Medulla oblongata (tissue), 1 donor: ENCODE results near the gene ENO2.

Experiments
- DNase-seq: peaks from one replicate; pipeline ENCODE4 v3.0.0-alpha.2; 2015; ENCODE audit errors: extremely low spot score

ENO2 gene

GRCh38 chr12:6948873-6949594, 34.7 kb downstream of the ENO2 start:
- DNase-seq, result no peak

DNA sequence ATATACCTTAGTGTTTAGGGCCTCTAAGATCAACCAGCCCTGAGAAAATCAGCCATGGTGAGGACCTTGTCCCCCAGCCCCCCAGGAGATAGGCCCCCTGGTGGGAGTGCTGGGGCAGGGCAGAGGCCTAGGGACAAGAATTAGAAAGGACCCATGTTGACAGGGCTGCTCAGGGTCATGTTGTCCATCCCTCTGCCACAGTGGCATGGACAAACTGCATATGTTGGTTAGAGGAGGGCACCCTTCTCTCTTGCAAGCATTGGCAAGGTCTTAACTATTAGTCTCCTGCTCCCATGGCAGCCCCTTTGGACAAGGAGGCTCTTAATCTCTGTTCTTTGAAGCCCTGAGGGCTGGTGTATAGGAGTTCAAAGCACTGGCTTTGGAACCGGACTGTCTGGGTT, 36.0 kb downstream of the ENO2 start:
- DNase-seq, result no peak

GRCh38 chr12:6950811-6951540, 36.6 kb downstream of the ENO2 start, which contains the start of gene PTPN6:
PTPN6 (plus strand) TSS chr12:6951356; CDS start chr12:6951513, 157 bp downstream.
- peak; percentile 57 for DNase-seq

GRCh38 chr12:6951551-6952120, 37.3 kb downstream of the ENO2 start:
- DNase-seq, result no peak

DNA sequence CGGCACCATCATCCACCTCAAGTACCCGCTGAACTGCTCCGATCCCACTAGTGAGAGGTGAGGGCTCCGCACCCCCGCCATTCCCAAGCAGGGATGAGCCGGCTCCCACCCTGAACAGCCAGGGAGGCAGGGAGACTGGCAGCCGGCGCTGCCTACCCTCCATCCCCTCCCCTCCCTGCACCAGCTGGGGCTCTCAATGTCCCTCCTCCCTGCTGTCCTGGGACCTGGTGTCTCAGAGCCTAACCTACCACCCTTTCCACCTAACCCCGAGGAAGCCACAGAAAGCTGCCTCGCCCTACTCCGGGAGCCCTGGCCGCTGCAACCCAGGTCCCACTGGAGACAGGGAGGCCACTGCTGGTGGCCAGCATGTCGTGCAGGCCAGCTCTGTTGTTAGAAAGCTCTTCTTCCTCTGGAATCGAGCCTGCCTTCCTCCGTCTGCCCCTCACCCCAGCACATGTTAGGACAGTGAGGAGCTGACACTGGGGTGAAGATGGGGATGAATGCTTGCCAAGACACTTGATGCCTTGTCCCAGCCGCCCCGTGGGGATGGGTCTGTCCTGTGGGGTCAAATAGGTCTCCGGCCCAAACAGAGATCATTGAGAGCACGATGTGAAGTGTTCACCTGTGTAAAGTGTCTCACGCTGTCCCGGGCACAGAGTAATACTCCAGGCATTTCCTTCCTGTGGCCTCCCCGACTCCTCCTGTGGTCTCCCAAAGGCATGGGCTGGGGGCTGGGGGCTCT, 37.9 kb downstream of the ENO2 start:
- DNase-seq, result no peak

DNA sequence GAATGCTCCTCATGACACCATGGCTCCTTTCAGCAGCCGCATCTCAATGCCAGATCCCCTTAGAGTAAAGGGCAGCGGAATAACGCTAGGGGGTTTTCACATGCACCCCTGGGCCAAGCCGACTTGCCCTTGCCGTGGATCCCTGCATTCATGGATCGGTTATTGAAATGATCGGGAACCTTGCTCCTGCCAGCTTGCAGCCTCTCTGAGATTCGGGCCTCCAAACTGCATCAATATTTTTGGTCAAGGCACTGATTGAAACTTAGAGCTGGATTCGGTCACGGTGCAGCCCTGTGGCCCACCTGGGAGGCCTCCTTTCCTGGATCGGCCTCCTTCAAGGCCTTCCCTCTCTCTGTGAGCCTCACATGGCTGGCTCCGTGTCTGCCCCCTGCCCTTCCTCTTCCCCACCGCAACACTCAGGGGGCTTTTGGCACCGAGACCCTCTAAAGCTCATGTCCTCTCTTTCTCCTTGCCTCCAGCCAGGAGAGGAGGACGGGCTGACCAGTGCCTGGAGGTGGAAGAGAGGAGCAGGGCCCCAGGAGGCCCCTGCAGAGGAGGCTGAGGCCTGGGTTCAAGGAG, 38.6 kb downstream of the ENO2 start:
- no peak for DNase-seq

DNA sequence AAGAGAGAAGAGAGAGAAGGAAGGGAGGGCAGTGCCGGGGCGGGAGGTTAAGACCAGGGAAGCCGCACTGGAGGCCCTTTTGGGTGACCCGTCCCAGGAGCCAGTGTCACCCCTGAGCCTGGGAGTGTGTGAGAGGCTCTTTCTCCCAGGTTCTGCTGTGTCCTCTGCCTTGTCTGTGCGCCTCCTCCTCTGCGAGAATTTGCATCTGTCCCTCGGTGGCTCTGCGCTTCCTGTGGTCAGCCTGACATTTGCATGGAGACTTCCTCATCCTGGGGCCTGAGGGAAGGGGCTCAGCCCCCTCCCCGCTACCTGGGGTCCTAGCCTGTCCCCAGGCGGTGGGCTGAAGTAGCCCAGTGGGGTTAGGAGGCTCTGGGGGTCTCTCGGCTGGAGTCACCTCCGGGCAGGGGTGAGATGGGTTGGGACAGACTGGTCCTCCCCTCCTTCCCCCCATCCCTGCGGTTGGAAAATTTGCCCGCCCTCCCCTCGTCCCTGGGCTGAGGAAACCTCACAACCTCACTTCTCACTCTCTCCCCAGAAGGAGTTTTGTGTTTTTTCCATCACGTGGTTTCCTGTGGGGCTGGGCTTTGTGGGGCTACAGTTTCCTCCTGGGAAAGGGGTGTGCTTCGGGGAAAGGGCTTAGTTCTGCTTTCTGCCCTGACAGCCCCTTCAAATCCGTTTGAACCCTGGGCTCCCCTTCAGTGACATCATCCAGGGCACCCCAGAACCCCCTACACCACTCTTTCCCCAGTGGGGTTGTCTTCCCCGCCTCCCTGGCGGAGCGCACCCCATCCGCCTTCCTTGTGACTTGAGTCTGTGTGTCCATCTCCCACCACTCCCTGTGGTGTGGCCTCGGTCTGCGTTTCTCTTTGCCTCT, 39.3 kb downstream of the ENO2 start:
- DNase-seq, result peak; percentile 89

GRCh38 chr12:6954316-6955107, 40.1 kb downstream of the ENO2 start:
- no peak for DNase-seq

- DNase-seq, result no peak
These were observed 41.0 kb downstream of the ENO2 start for GRCh38 chr12:6955108-6956020.

DNA sequence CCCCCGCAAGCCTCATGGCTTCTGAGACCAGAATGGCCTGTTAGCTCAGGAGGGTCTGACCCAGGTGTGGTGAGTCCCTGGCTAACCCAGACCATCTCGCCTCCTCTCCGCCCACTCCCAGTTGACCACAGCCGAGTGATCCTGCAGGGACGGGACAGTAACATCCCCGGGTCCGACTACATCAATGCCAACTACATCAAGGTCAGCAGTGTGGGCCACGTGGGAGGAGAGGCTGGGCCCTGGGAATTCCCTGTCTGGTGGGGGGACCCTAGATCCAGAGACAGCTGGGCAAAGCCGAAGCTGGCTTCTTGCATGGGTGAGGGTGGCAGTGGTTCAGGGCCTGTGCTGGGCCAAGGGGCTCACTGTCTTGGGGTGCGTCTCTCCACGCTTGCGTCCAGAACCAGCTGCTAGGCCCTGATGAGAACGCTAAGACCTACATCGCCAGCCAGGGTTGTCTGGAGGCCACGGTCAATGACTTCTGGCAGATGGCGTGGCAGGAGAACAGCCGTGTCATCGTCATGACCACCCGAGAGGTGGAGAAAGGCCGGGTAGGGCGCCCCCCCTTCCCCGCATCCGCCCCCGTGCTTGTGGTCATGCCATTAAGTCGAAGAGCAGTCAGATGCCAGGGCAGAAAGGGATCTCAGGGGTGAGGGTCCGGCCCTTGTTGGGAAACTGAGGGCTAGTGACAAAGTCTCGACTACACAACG, 41.8 kb downstream of the ENO2 start:
- no peak for DNase-seq

GRCh38 chr12:6957151-6957701, 42.8 kb downstream of the ENO2 start:
- no peak for DNase-seq

GRCh38 chr12:6957741-6958608, 43.6 kb downstream of the ENO2 start:
- DNase-seq, result no peak

DNA sequence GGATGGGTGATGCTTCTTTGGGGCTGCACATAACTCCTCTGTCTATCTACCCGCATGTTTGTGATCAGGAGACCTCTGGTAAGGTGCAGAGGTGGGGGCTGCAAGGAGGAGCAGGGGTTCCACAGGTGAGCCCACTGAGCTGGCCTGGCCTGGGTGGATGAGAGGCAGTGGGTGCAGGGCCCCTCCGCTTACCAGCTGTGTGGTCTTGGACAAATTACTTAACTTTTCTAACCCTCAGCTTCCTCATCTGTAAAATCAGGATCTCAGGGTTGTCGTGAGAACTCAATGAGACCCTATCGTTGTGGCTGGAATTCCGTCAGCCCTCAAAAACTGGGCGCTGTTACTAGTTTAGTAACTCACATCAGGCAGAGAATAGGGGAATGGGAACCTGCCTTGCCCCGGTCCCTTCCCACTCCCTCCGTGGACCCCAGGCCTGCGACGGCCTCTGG, 44.3 kb downstream of the ENO2 start:
- no peak for DNase-seq

DNA sequence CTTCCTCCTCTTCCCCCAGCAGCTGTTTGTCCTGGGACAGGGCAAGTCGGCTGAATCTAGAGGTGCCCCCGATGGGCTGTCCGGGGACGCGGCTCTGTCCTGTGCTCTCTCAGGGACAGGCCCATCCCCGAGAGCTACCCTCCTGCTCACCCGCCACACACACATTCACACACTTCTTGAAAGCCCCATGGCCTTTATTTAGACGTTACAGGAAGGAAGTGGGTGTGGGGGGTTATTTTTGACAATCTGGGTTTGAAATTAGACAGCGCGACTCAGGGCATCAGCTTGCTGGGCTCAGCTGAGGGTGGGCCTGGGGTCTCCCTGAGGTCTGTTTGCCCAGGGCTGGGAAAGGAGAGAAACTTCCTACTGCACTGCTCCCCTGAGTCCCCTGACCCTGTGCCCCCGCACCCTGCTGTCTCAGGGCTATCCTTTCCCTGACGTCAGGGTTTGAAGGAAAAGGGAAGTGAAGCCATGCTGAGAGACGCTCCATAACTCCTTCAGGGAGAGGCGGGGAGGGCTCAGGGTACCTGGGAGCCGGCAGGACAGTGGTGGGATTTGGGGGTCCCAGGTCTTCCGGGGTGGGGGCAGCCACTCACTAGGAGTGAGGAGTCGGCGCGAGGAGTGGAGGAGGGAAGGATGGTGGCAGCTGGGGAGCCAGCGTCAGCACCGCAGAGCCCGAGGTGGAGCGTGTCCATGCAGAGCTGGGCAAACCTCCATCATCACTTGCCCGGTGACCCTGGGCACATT, 44.9 kb downstream of the ENO2 start:
- peak; percentile 76 for DNase-seq

GRCh38 chr12:6959805-6960592, 45.6 kb downstream of the ENO2 start:
- DNase-seq, result no peak
